Vagina (tissue), 2 donors: ENCODE results near the gene DNAJC6.

Source experiments
- POLR2A ChIP-seq, 2 donors: fragments of 450-650 bp; IDR thresholded peaks; one replicate each; pipeline ENCODE4 v1.6.1; 2017; ENCODE audit warnings: antibody characterized with exemption in 2 of 2, mild to moderate bottlenecking in 2 of 2, moderate library complexity in 2 of 2
- POLR2AphosphoS5 ChIP-seq, 2 donors: sonication (generic); formaldehyde crosslinking; IDR thresholded peaks; one replicate each; pipeline ENCODE4 v1.9.0; 2017; ENCODE audit warnings: antibody characterized with exemption in 2 of 2, mild to moderate bottlenecking in 2 of 2, low read depth in 1 of 2; ENCODE audit not compliant: insufficient read depth in 1 of 2

GRCh38 chr1:65421351-65422025 lies 112.1 kb downstream of the DNAJC6 start:
- TF ChIP-seq POLR2AphosphoS5 (IDR thresholded peaks at IDR 0.05; ENCODE audit: insufficient read depth in 1 of 2, low read depth in 1 of 2), result no peak
- TF ChIP-seq POLR2A (IDR thresholded peaks at IDR 0.05), result no peak
